ENCODE data around the gene TRIB2.

Gene TRIB2

DNA sequence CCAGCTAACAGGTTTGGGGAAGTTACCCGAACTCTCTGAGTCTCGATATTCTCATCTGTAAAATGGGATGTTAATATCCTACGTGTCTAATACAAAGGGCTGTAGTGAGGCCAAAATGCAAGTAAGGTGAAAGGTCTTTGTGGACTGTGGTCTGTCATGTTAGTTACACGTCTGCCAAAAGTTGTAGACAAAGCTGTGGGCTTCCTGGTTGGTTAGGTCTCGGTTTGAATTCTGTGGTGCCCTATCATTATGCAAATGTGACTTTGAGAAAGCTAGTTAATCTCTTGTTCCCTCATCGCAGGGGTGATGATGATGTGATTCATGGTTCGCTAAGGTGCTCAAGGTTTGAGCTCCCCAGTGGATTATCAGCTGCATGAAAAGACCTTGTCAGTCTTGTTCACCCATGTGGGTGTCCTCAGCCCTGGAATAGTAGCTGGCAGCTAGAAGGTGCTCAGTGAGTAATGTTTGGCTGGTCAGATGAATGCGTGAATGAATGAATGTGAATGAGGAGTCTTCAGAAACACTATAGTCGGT, 23.1 kb downstream of the TRIB2 start:
- H2BK5ac ChIP-seq (ENCODE audit: low read depth, low read length, poor library complexity) = no peak overlapping the region
- no peak overlapping the region for H3K4ac ChIP-seq (ENCODE audit: low read depth, low read length)
- WGBS (ENCODE audit: extremely low coverage, insufficient coverage, insufficient read length) = no CpG with 5 or more reads among the region's 9 CpGs
- no peak overlapping the region for H4K91ac ChIP-seq (ENCODE audit: low read depth, low read length)
- no peak overlapping the region for H3K14ac ChIP-seq (ENCODE audit: low read length)
- H3K9ac ChIP-seq (ENCODE audit: low read length) = no peak overlapping the region
- H3K79me2 ChIP-seq (ENCODE audit: control insufficient read depth, insufficient read depth, low read length, poor library complexity) = no peaks in the 10 kb centered on the region
- no peak overlapping the region for H3K4me2 ChIP-seq (ENCODE audit: low read length)
- peaks cover 5 to 16% of the 10 kb centered on the region in 2 experiments for H3K4me1 ChIP-seq (ENCODE audit: control insufficient read depth in 1 of 2, insufficient read depth in 2 of 2, low read length in 2 of 2)
- H2BK120ac ChIP-seq (ENCODE audit: insufficient read depth, low read length, poor library complexity) = no peak overlapping the region
- no peak overlapping the region for H4K12ac ChIP-seq (ENCODE audit: low read depth, low read length)
- H3K9me3 ChIP-seq (ENCODE audit: insufficient read depth, low read depth, low read length) = peaks cover 1% of the 10 kb centered on the region
- no peaks in the 10 kb centered on the region for H3K27me3 ChIP-seq (ENCODE audit: insufficient read depth, low read length)
- H4K8ac ChIP-seq (ENCODE audit: low read depth, low read length) = no peak overlapping the region
- H2AFZ ChIP-seq (ENCODE audit: insufficient read depth, low read length, poor library complexity) = no peak overlapping the region
- H3K18ac ChIP-seq (ENCODE audit: low read length) = no peak overlapping the region
- H3K36me3 ChIP-seq (ENCODE audit: control insufficient read depth in 1 of 2, insufficient read depth in 2 of 2, low read length in 2 of 2) = peaks cover 0 to 2% of the 10 kb centered on the region in 2 experiments
- H2AK5ac ChIP-seq (ENCODE audit: low read length) = no peak overlapping the region
- H2BK12ac ChIP-seq (ENCODE audit: low read length) = no peak overlapping the region
- H3K79me1 ChIP-seq (ENCODE audit: low read length) = no peaks in the 10 kb centered on the region
- no peak overlapping the region for H3K27ac ChIP-seq (ENCODE audit: low read depth, low read length)
- no peak for DNase-seq
- H3K23ac ChIP-seq (ENCODE audit: low read length) = no peak overlapping the region
- H3K4me3 ChIP-seq (ENCODE audit: low read depth, low read length) = no peak overlapping the region

DNA sequence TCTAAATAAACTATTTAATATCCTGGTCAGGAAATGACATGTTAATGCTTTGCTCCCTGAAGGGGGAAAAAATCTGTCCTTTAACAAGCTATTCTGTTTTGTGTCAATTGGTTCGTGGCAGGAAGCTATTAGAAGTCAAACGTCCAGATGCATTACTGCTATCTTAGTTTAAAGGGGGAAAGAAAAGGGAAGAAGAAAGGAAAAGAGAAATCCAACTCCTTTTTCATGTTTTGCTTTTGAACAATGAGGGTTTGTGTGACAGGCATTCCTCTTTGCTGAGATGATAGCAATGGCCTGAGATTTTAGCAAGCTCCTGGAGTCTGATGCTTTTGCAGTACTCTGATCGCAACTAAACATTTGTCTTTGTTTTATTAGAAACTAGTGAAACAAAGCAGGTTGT, 24.6 kb downstream of the TRIB2 start:
- H4K91ac ChIP-seq (ENCODE audit: low read depth, low read length) = no peak overlapping the region
- H3K4ac ChIP-seq (ENCODE audit: low read depth, low read length) = no peak overlapping the region
- H3K27ac ChIP-seq (ENCODE audit: low read depth, low read length) = no peak overlapping the region
- H2BK12ac ChIP-seq (ENCODE audit: low read length) = no peak overlapping the region
- H3K36me3 ChIP-seq (ENCODE audit: control insufficient read depth in 1 of 2, insufficient read depth in 2 of 2, low read length in 2 of 2) = peaks cover 0 to 2% of the 10 kb centered on the region in 2 experiments
- no peak overlapping the region for H3K18ac ChIP-seq (ENCODE audit: low read length)
- no peak overlapping the region for H2AK5ac ChIP-seq (ENCODE audit: low read length)
- H3K23ac ChIP-seq (ENCODE audit: low read length) = no peak overlapping the region
- H3K9ac ChIP-seq (ENCODE audit: low read length) = no peak overlapping the region
- H3K4me2 ChIP-seq (ENCODE audit: low read length) = no peak overlapping the region
- H3K4me1 ChIP-seq (ENCODE audit: control insufficient read depth in 1 of 2, insufficient read depth in 2 of 2, low read length in 2 of 2) = peaks cover 5 to 10% of the 10 kb centered on the region in 2 experiments
- H2BK120ac ChIP-seq (ENCODE audit: insufficient read depth, low read length, poor library complexity) = no peak overlapping the region
- no peaks in the 10 kb centered on the region for H3K27me3 ChIP-seq (ENCODE audit: insufficient read depth, low read length)
- H3K79me2 ChIP-seq (ENCODE audit: control insufficient read depth, insufficient read depth, low read length, poor library complexity) = no peaks in the 10 kb centered on the region
- H2BK5ac ChIP-seq (ENCODE audit: low read depth, low read length, poor library complexity) = no peak overlapping the region
- no CpG with 5 or more reads among the region's 3 CpGs for WGBS (ENCODE audit: extremely low coverage, insufficient coverage, insufficient read length)
- no peaks in the 10 kb centered on the region for H3K79me1 ChIP-seq (ENCODE audit: low read length)
- H4K12ac ChIP-seq (ENCODE audit: low read depth, low read length) = no peak overlapping the region
- H4K8ac ChIP-seq (ENCODE audit: low read depth, low read length) = no peak overlapping the region
- H3K9me3 ChIP-seq (ENCODE audit: insufficient read depth, low read depth, low read length) = peaks cover 1% of the 10 kb centered on the region
- DNase-seq = no peak
- no peak overlapping the region for H2AFZ ChIP-seq (ENCODE audit: insufficient read depth, low read length, poor library complexity)
- H3K14ac ChIP-seq (ENCODE audit: low read length) = no peak overlapping the region
- H3K4me3 ChIP-seq (ENCODE audit: low read depth, low read length) = no peak overlapping the region

DNA sequence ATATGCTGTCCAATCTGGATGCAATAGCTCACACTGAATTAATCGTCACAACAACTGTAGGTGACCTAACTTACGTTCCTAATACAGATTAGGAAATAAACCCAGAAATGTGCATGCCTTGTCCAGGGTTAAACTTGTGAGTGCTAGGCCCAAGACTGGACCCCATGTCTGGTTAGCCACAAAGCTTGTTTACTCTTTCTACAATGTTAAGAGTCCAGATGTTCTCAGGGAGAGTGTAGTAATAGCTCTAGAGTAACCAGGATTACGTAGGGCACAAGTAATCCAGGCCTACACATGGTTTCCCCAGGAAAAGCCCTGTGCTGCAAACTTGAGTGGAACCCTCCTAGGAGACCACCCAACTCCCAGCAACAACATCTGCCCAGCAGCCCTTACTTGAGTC, 26.2 kb downstream of the TRIB2 start:
- H3K9ac ChIP-seq (ENCODE audit: low read length) = no peak overlapping the region
- no peak overlapping the region for H2BK5ac ChIP-seq (ENCODE audit: low read depth, low read length, poor library complexity)
- H2BK120ac ChIP-seq (ENCODE audit: insufficient read depth, low read length, poor library complexity) = no peak overlapping the region
- H3K23ac ChIP-seq (ENCODE audit: low read length) = no peak overlapping the region
- H3K36me3 ChIP-seq (ENCODE audit: control insufficient read depth in 1 of 2, insufficient read depth in 2 of 2, low read length in 2 of 2) = no peaks in the 10 kb centered on the region
- no peak overlapping the region for H4K12ac ChIP-seq (ENCODE audit: low read depth, low read length)
- no peak overlapping the region for H3K4me3 ChIP-seq (ENCODE audit: low read depth, low read length)
- H3K4me1 ChIP-seq (ENCODE audit: control insufficient read depth in 1 of 2, insufficient read depth in 2 of 2, low read length in 2 of 2) = peaks cover 5 to 8% of the 10 kb centered on the region in 2 experiments
- H2AFZ ChIP-seq (ENCODE audit: insufficient read depth, low read length, poor library complexity) = no peak overlapping the region
- no peak overlapping the region for H4K8ac ChIP-seq (ENCODE audit: low read depth, low read length)
- DNase-seq = no peak
- H4K91ac ChIP-seq (ENCODE audit: low read depth, low read length) = no peak overlapping the region
- WGBS (ENCODE audit: extremely low coverage, insufficient coverage, insufficient read length) = no CpG with 5 or more reads among the region's 3 CpGs
- H3K27me3 ChIP-seq (ENCODE audit: insufficient read depth, low read length) = no peaks in the 10 kb centered on the region
- H3K4me2 ChIP-seq (ENCODE audit: low read length) = no peak overlapping the region
- H3K9me3 ChIP-seq (ENCODE audit: insufficient read depth, low read depth, low read length) = no peaks in the 10 kb centered on the region
- H3K79me2 ChIP-seq (ENCODE audit: control insufficient read depth, insufficient read depth, low read length, poor library complexity) = no peaks in the 10 kb centered on the region
- no peak overlapping the region for H2AK5ac ChIP-seq (ENCODE audit: low read length)
- H3K4ac ChIP-seq (ENCODE audit: low read depth, low read length) = no peak overlapping the region
- H3K79me1 ChIP-seq (ENCODE audit: low read length) = no peaks in the 10 kb centered on the region
- H2BK12ac ChIP-seq (ENCODE audit: low read length) = no peak overlapping the region
- no peak overlapping the region for H3K18ac ChIP-seq (ENCODE audit: low read length)
- H3K27ac ChIP-seq (ENCODE audit: low read depth, low read length) = no peak overlapping the region
- no peak overlapping the region for H3K14ac ChIP-seq (ENCODE audit: low read length)

DNA sequence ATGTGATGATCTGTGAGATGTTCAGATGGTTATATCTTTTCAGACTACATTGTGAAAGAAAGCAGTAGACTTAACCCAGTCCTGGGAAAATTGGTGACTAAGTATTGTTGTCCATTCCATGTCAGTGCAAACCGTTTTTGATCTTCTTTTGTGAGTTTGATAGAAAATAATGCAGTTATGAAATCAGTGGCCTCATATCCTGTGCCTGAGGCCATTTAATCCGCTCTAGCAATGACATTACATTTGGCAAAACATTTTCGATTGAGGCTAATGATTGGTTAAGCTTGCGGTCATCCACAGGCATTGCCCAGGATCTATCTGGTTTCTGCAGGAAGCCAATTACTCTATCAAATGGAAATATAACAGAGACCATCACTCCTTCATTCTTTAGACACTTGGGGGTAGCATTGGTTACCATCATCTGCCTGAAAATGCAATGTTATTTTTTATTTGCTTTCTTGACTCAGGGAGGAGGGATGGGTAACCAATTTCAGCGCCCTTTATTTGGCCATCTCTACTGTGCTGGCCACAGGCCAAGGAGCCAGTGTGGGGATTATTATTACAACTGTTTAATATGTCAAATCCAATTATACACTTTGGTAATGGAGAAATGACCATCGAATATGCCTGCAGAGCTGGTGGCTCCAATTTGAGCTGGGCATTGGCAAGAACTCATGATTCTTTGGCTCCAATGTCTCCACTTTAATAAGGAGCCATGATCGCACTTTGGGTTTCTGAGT, 33.6 kb downstream of the TRIB2 start:
- Histone ChIP-seq H2AFZ (ENCODE audit: insufficient read depth, low read length, poor library complexity) (no peak overlapping the region), H3K9me3 (ENCODE audit: insufficient read depth, low read depth, low read length) (no peaks in the 10 kb centered on the region), H4K91ac (ENCODE audit: low read depth, low read length) (no peak overlapping the region), H3K23ac (ENCODE audit: low read length) (no peak overlapping the region), H3K4me2 (ENCODE audit: low read length) (no peak overlapping the region), H2BK12ac (ENCODE audit: low read length) (no peak overlapping the region), H4K12ac (ENCODE audit: low read depth, low read length) (no peak overlapping the region), H2AK5ac (ENCODE audit: low read length) (no peak overlapping the region), H2BK5ac (ENCODE audit: low read depth, low read length, poor library complexity) (no peak overlapping the region), H3K79me1 (ENCODE audit: low read length) (no peaks in the 10 kb centered on the region), H2BK120ac (ENCODE audit: insufficient read depth, low read length, poor library complexity) (no peak overlapping the region), H4K8ac (ENCODE audit: low read depth, low read length) (no peak overlapping the region), H3K18ac (ENCODE audit: low read length) (no peak overlapping the region), H3K36me3 (ENCODE audit: control insufficient read depth in 1 of 2, insufficient read depth in 2 of 2, low read length in 2 of 2) (no peaks in the 10 kb centered on the region), H3K4me1 (ENCODE audit: control insufficient read depth in 1 of 2, insufficient read depth in 2 of 2, low read length in 2 of 2) (no peaks in the 10 kb centered on the region), H3K27ac (ENCODE audit: low read depth, low read length) (no peak overlapping the region), H3K9ac (ENCODE audit: low read length) (no peak overlapping the region), H3K79me2 (ENCODE audit: control insufficient read depth, insufficient read depth, low read length, poor library complexity) (no peaks in the 10 kb centered on the region), H3K4ac (ENCODE audit: low read depth, low read length) (no peak overlapping the region), H3K27me3 (ENCODE audit: insufficient read depth, low read length) (no peaks in the 10 kb centered on the region), H3K14ac (ENCODE audit: low read length) (no peak overlapping the region), H3K4me3 (ENCODE audit: low read depth, low read length) (no peak overlapping the region)
- WGBS (ENCODE audit: extremely low coverage, insufficient coverage, insufficient read length) = no CpG with 5 or more reads among the region's 7 CpGs
- no peak for DNase-seq
